Transverse colon (tissue), 3 donors: ENCODE measurements around the gene TBC1D16.

Experiments used
- POLR2A ChIP-seq: fragments of 450-650 bp; IDR thresholded peaks from one replicate; pipeline ENCODE4 v1.6.1; 2016; ENCODE audit warnings: antibody characterized with exemption, mild to moderate bottlenecking, moderate library complexity
- TF ChIP-seq, protein P1 (sequence below), 5 experiments: fragments of 200-600 bp in 3 of 5; fragments of 450-650 bp in 2 of 5; sonication (generic) in 3 of 5; IDR thresholded peaks; 1 replicate in 2 of 5; 2 replicates in 3 of 5; pipeline ENCODE4 v1.5.1; 2016 to 2017; ENCODE audit warnings: antibody characterized with exemption in 5 of 5, inconsistent platforms in 3 of 5, mild to moderate bottlenecking in 2 of 5, moderate library complexity in 1 of 5

DNA sequence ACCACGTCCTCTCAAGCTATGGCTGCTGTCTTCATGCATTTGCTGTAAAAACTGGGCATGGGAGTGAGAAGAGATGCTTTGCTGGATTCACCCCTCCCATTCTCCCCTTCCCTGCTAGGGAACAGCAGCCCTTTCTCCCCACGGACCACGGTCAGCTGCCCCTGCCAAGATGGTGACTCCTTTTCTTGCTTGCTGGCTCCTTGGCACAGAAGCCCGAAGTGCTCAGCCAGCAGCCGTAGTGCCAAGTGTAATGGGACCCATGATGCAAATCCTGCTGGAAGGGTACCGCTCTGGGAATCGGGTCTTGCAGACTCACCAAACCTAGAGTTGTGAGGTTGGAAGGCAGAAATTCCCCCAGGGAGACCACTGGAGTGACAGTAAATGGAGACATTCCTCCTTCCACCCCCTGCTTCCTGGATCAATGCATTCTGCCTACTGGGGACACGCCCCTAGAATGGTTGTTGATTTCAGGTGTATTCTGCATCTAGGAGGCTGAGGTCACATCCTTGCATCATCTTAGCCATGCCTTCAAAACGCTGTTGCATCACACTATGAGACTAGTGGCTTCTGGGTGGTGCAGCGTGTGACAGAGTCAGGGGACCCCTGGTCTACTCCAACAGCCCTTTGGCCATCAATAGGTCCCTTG lies 133.4 kb downstream of the TBC1D16 start:
- TF ChIP-seq, protein P1, sequence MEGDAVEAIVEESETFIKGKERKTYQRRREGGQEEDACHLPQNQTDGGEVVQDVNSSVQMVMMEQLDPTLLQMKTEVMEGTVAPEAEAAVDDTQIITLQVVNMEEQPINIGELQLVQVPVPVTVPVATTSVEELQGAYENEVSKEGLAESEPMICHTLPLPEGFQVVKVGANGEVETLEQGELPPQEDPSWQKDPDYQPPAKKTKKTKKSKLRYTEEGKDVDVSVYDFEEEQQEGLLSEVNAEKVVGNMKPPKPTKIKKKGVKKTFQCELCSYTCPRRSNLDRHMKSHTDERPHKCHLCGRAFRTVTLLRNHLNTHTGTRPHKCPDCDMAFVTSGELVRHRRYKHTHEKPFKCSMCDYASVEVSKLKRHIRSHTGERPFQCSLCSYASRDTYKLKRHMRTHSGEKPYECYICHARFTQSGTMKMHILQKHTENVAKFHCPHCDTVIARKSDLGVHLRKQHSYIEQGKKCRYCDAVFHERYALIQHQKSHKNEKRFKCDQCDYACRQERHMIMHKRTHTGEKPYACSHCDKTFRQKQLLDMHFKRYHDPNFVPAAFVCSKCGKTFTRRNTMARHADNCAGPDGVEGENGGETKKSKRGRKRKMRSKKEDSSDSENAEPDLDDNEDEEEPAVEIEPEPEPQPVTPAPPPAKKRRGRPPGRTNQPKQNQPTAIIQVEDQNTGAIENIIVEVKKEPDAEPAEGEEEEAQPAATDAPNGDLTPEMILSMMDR (IDR thresholded peaks at IDR 0.05): no peak
- no peak for TF ChIP-seq POLR2A
